HG02981 (cell line): ENCODE results near the gene ULBP1.
A peak's percentile ranks its signal among the peaks of the same experiment; 100 is the strongest.
"Not testable (repeated sequence)": the region's sequence is repeated elsewhere in the genome, so short reads cannot be mapped to it uniquely, and the experiment has no call there.

Source experiments
- ATAC-seq: cut with Tn5 transposase; IDR thresholded peaks from one replicate; pipeline ENCODE4 v1.9.1; 2021; ENCODE audit warnings: mild to moderate bottlenecking, moderate library complexity; ENCODE audit not compliant: unreplicated experiment

Gene ULBP1

GRCh38 chr6:149969635-149970034 lies 5.9 kb downstream of the ULBP1 start:
- ATAC-seq, result no peak

- ATAC-seq, result not testable (repeated sequence)
Observed at GRCh38 chr6:149974394-149974793, 10.7 kb downstream of the ULBP1 start.

GRCh38 chr6:149974825-149975224 lies 11.1 kb downstream of the ULBP1 start:
- no peak for ATAC-seq

GRCh38 chr6:149975400-149975799 lies 11.7 kb downstream of the ULBP1 start:
- ATAC-seq, result no peak

GRCh38 chr6:149977221-149977620 lies 13.5 kb downstream of the ULBP1 start:
- ATAC-seq, result no peak

- ATAC-seq, result no peak
Observed at GRCh38 chr6:149978610-149979009, 14.9 kb downstream of the ULBP1 start.

GRCh38 chr6:149979293-149979692 lies 15.6 kb downstream of the ULBP1 start:
- ATAC-seq, result no peak

GRCh38 chr6:149983145-149983544 lies 19.4 kb downstream of the ULBP1 start:
- ATAC-seq, result no peak

GRCh38 chr6:149984773-149985172 lies 21.0 kb downstream of the ULBP1 start:
- no peak for ATAC-seq

GRCh38 chr6:149985481-149985937 lies 21.8 kb downstream of the ULBP1 start:
- ATAC-seq, result no peak

GRCh38 chr6:149987602-149988107 lies 23.9 kb downstream of the ULBP1 start:
- no peak for ATAC-seq

GRCh38 chr6:149988550-149989346 lies 25.0 kb downstream of the ULBP1 start:
- no peak for ATAC-seq

- ATAC-seq, result no peak
Observed at GRCh38 chr6:149990212-149990660, 26.5 kb downstream of the ULBP1 start.

GRCh38 chr6:149990661-149991471 lies 27.1 kb downstream of the ULBP1 start:
- ATAC-seq, result no peak

- peak; percentile 47 for ATAC-seq
Observed at GRCh38 chr6:149991472-149991795, 27.7 kb downstream of the ULBP1 start.

GRCh38 chr6:149991838-149992237 lies 28.1 kb downstream of the ULBP1 start:
- no peak for ATAC-seq

GRCh38 chr6:149995235-149995750 lies 31.6 kb downstream of the ULBP1 start:
- ATAC-seq, result no peak

GRCh38 chr6:149995971-149996370 lies 32.2 kb downstream of the ULBP1 start:
- ATAC-seq, result no peak

- no peak for ATAC-seq
Observed at GRCh38 chr6:149999636-150000035, 35.9 kb downstream of the ULBP1 start.

- peak; percentile 44 for ATAC-seq
Observed at GRCh38 chr6:150001295-150002008, 37.7 kb downstream of the ULBP1 start.

- no peak for ATAC-seq
Observed at GRCh38 chr6:150002710-150003109, 39.0 kb downstream of the ULBP1 start.
